Uterus (tissue), 4 donors: ENCODE data around the gene MED13L. TPM values are rescaled to one million over a fixed set of nuclear protein-coding genes. Genes with fewer than 3 reads are reported as not detected.

Experiments used
- DNase-seq, 2 donors: peaks; one replicate each; pipeline ENCODE4 v3.0.0-alpha.2; 2019 to 2020
- H3K27ac ChIP-seq, 2 donors: fragments of 200-600 bp; sonication (generic); 1 replicate in 1 of 2; 2 replicates in 1 of 2; pipeline ENCODE4 v1.5.1; 2016 to 2018
- H3K27me3 ChIP-seq, 2 donors: fragments of 200-600 bp; sonication (generic); one replicate each; pipeline ENCODE4 v1.5.1; 2018 to 2019; ENCODE audit warnings: control low read depth in 1 of 2
- H3K36me3 ChIP-seq, 2 donors: fragments of 200-600 bp; sonication (generic); one replicate each; pipeline ENCODE4 v1.5.1; 2019; ENCODE audit warnings: control low read depth in 1 of 2
- H3K4me1 ChIP-seq, 2 donors: fragments of 200-600 bp; sonication (generic); one replicate each; pipeline ENCODE4 v1.5.1; 2018 to 2019; ENCODE audit warnings: control low read depth in 1 of 2
- H3K4me3 ChIP-seq, 2 donors: fragments of 200-600 bp; sonication (generic); 1 replicate in 1 of 2; 2 replicates in 1 of 2; pipeline ENCODE4 v1.5.1; 2018 to 2019; ENCODE audit warnings: mild to moderate bottlenecking in 1 of 2
- H3K9me3 ChIP-seq, 2 donors: fragments of 200-600 bp; sonication (generic); one replicate each; pipeline ENCODE4 v1.5.1; 2019; ENCODE audit warnings: control low read depth in 1 of 2
- POLR2A ChIP-seq, 2 donors: fragments of 450-650 bp; IDR thresholded peaks; one replicate each; pipeline ENCODE4 v1.6.1; 2016; ENCODE audit warnings: antibody characterized with exemption in 2 of 2, mild to moderate bottlenecking in 1 of 2, moderate library complexity in 1 of 2
- intact Hi-C: fragments of 100-400 bp; cut with DNase I; formaldehyde crosslinking; loops from one replicate; pipeline ENCODE4 v1.15.1; 2023; ENCODE audit warnings: low total_unique reads
- total RNA-seq, 4 donors: library from RNA; depleted of rRNA in 3 of 4; stranded (reverse); fragments of >200 nt in 3 of 4; gene quantifications; one replicate each; pipeline versions ENCODE4 v1.1.0 to v1.2.4, GENCODE V29; 2014 to 2023
- TF ChIP-seq, protein P1 (sequence below), 4 experiments: fragments of 200-600 bp in 2 of 4; fragments of 450-650 bp in 2 of 4; sonication (generic) in 2 of 4; IDR thresholded peaks; one replicate each; pipeline ENCODE4 v1.5.1; 2016 to 2019; ENCODE audit warnings: antibody characterized with exemption in 4 of 4, mild to moderate bottlenecking in 2 of 4, moderate library complexity in 1 of 4
- donor health status: DM: yes; HTN: yes; CAD: no.

The MED13L gene
- total RNA-seq, 4 donors from 2014 or later, result 189 to 314 (median 254) TPM

DNA sequence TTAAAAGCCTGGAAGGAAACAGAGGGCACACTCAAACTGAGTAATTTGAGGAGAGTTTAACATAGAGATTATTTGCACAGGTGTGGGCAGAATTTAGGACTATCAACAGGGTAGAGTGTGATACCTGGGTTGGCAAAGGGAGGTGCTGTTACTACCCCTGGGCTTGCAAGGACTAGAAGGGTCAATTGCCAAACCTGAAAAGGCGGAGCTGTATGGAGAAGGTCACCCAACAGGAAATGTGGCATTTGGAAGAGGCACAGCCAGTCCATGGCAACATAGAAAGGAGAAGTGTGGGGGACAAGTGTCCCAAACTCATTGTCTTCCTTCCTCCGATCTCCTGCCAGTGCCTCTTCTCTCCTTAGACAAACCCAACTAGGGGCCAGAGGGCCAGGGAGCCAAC is 21.6 kb upstream of the MED13L start:
- H3K9me3 ChIP-seq, result no peaks in the 10 kb centered on the region
- H3K4me1 ChIP-seq, result peaks cover 0 to 4% of the 10 kb centered on the region in 2 donors
- H3K27ac ChIP-seq, result peak overlapping the region; percentile 52 to 64
- H3K4me3 ChIP-seq, result no peak overlapping the region
- no peaks in the 10 kb centered on the region for H3K36me3 ChIP-seq
- H3K27me3 ChIP-seq, result no peaks in the 10 kb centered on the region
- no peak for DNase-seq
- intact Hi-C loops, result no loop called here
- TF ChIP-seq POLR2A (IDR thresholded peaks at IDR 0.05), result no peak
- TF ChIP-seq, protein P1, sequence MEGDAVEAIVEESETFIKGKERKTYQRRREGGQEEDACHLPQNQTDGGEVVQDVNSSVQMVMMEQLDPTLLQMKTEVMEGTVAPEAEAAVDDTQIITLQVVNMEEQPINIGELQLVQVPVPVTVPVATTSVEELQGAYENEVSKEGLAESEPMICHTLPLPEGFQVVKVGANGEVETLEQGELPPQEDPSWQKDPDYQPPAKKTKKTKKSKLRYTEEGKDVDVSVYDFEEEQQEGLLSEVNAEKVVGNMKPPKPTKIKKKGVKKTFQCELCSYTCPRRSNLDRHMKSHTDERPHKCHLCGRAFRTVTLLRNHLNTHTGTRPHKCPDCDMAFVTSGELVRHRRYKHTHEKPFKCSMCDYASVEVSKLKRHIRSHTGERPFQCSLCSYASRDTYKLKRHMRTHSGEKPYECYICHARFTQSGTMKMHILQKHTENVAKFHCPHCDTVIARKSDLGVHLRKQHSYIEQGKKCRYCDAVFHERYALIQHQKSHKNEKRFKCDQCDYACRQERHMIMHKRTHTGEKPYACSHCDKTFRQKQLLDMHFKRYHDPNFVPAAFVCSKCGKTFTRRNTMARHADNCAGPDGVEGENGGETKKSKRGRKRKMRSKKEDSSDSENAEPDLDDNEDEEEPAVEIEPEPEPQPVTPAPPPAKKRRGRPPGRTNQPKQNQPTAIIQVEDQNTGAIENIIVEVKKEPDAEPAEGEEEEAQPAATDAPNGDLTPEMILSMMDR (IDR thresholded peaks at IDR 0.05), result no peak

- Histone ChIP-seq H3K27ac (no peak overlapping the region), H3K4me3 (no peak overlapping the region), H3K27me3 (no peaks in the 10 kb centered on the region), H3K4me1 (peaks cover 0 to 4% of the 10 kb centered on the region in 2 donors), H3K9me3 (no peaks in the 10 kb centered on the region), H3K36me3 (no peaks in the 10 kb centered on the region)
- no peak for TF ChIP-seq POLR2A (IDR thresholded peaks at IDR 0.05)
- TF ChIP-seq, protein P1 (IDR thresholded peaks at IDR 0.05), result no peak
- DNase-seq, result no peak
- intact Hi-C loops, result no loop called here
Observed at GRCh38 chr12:116298578-116298977, 21.1 kb upstream of the MED13L start.

GRCh38 chr12:116297224-116297834 is 19.8 kb upstream of the MED13L start:
- H3K27me3 ChIP-seq, result no peaks in the 10 kb centered on the region
- no peak overlapping the region for H3K4me3 ChIP-seq
- intact Hi-C loops, result no loop called here
- H3K27ac ChIP-seq, result no peak overlapping the region
- no peak for DNase-seq
- H3K36me3 ChIP-seq, result no peaks in the 10 kb centered on the region
- no peaks in the 10 kb centered on the region for H3K9me3 ChIP-seq
- peaks cover 0 to 4% of the 10 kb centered on the region in 2 donors for H3K4me1 ChIP-seq
- no peak for TF ChIP-seq POLR2A (IDR thresholded peaks at IDR 0.05)
- TF ChIP-seq, protein P1 (IDR thresholded peaks at IDR 0.05), result no peak

DNA sequence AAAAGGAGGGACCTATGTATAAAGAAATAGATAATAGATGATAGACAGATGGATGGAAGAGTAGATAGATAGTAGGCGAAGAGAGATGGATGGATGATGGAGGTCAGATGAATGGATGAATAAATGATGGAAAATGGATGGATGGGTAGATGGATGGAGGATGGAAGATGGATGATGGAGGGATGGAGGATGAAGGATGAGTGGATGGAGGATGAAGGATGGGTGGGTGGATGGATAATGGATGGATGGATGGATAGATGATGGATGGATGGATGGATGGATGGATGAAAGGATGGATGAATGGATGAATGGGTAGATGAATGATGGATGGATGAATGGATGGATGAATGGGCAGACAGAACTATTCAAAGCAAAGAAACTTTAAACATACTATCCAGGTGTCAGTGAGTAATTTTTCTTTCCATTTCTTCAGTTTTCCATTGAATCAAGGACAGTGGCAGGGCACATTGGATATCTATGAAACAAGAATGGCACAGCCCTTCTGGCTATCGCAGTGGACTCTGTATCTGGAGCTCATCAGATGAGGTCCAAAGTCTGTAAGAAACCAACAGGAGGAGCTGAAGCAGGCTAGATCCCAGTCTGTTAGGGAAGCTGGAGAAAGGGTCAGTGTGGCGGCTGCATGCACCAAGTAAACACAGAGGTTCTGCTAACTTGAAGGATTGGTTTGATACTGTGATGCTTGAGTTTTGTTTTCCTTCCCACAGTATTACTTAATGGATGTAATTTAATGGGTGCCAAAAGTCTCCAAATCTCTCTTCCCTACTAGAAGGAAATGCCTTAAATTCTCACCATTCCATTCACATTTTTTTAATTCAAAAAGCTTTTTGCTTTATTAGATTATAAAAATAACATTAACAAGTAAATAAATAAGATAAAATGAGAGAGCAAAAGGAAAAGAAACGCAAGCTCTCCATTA is 18.1 kb upstream of the MED13L start:
- no peaks in the 10 kb centered on the region for H3K36me3 ChIP-seq
- no peak for DNase-seq
- no peak overlapping the region for H3K27ac ChIP-seq

More for the DNA sequence above, 18.1 kb upstream of the MED13L start:
- intact Hi-C loops, result no loop called here
- no peaks in the 10 kb centered on the region for H3K27me3 ChIP-seq
- TF ChIP-seq, protein P1 (IDR thresholded peaks at IDR 0.05), result no peak
- no peak for TF ChIP-seq POLR2A (IDR thresholded peaks at IDR 0.05)
- H3K9me3 ChIP-seq, result no peaks in the 10 kb centered on the region
- H3K4me3 ChIP-seq, result no peak overlapping the region
- H3K4me1 ChIP-seq, result peaks cover 0 to 4% of the 10 kb centered on the region in 2 donors
